HG03565 (cell line): Measurements from ENCODE around the gene CENPN.
A peak's percentile ranks its signal among the peaks of the same experiment; 100 is the strongest.

Experiments
- ATAC-seq: cut with Tn5 transposase; IDR thresholded peaks from one replicate; pipeline ENCODE4 v1.9.1; 2021; ENCODE audit warnings: mild to moderate bottlenecking, moderate library complexity; ENCODE audit not compliant: unreplicated experiment

Gene CENPN

DNA sequence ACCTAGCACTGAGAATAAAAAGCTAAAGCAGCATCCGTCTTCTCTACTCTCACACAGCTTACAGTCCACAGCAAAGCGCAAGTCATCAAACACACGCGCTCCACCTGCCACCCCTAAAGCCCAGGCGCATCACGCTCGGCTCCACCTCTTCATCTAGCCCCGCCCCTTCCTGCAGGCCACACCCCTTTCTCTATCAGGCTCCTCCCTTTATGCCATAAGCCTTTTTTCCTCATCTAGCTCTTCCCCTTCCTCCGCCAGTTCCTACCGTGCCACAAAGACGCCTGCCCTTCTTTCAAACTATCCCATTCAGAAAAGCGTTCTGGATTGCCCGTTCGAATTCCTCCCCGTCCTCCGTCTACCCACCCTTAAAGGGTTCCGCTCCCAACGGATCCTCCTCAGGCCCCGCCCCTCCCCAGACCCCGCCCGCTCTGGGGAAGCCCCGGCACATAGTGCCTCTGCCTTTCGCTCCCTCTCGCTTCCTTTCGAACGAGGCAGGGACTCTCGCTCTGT is 69.6 kb downstream of the CENPN start:
- ATAC-seq: peak; percentile 43

DNA sequence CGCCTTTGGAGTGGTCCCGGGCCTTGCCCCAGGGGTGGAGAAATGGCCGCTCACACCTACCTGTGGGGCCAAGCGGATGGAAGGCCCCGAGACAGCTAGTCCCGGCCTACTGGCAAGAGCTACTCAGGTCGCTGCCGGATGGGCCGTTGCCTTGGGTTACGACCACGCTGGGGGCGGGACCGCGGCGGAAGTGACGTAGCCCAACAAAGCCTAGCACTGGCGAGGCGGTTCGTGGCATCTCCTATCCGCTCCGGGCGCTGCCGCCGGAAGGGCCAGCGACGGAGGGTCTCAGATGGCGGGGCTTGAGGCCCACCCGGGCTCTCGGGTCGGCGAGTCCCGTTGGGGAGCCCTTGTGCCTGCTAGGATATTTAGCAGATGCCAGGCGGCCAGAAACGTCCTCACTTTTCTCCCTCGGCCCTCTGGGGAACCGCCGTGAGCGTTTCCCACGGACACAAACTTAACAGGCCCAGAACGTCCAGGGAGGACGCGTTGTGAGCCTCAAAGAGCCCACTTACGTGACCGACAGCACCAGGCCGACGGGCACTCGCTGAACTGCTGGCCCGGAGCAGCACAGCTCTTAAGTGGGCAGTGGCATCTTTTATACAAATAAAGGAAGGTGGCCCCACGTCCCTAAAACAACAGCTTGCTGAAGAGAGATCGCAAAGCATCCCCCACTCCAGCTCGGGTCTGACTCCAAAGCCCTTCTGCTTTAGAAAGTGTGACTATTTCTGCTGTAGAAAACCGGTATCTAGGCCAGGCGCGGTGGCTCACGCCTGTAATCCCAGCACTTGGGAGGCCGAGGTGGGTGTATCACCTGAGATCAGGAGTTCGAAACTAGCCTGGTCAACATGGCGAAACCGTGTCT is 70.3 kb downstream of the CENPN start, which contains the start of gene C16orf46:
C16orf46 (minus strand) TSS at position 163 of the 865 bp plus-strand sequence. CDS start 13,283 bp downstream, outside the sequence.
- peak; percentile 94 for ATAC-seq

DNA sequence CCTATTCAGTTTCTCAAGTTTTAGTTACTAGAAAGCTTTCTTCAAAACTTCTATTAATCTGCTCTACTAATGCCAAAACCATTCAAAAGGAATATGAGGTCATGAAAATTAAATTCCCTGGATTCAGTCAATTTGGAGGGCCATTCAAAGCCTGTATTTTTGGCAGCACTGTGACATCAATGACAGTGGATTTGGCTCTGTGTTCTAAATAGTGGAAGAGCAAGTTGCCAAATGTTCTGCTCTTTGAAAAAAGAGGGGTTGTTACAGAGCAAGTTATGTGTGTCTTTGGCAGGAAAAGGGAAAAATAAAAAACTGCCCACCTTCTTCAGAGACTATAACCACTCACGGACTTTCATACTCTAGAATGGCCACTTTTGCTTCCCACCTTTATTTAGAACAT is 73.2 kb downstream of the CENPN start:
- ATAC-seq: no peak

DNA sequence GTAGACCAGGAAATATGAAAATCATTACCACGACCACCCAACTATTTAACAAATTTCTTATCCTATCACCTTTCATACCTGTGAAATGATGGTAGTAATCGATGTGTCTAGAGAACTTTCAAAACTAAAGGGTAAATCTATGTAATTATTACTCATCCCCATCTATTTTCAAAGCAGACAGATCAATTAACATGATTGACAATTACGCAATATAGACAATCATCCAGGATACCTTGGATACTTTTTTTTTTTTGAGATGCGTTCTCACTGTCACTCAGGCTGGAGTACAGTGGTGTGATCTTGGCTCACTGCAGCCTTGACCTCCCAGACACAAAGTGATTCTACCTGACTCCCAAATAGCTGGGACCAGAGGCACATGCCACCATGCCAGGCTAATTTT is 74.0 kb downstream of the CENPN start:
- no peak for ATAC-seq
